Stomach (tissue), 9 donors: ENCODE results near the gene TMEM203. TPM values are rescaled to one million over a fixed set of nuclear protein-coding genes. Genes with fewer than 3 reads are reported as not detected.

Experiments used
- DNase-seq, 2 donors: peaks; one replicate each; pipeline versions ENCODE4 v3.0.0 to v3.0.0-alpha.2; 2013 to 2019
- H3K27ac ChIP-seq, 5 donors: fragments of 200-600 bp in 4 of 5; sonication (generic) in 4 of 5; one replicate each; pipeline ENCODE4 v1.5.1; 2013 to 2019; ENCODE audit warnings: mild to moderate bottlenecking in 1 of 5, moderate library complexity in 1 of 5
- H3K27me3 ChIP-seq, 3 donors: fragments of 200-600 bp; sonication (generic); one replicate each; pipeline ENCODE4 v1.5.1; 2017 to 2019; ENCODE audit warnings: mixed run types in 1 of 3
- H3K36me3 ChIP-seq, 4 donors: fragments of 200-600 bp; sonication (generic); 1 replicate in 3 of 4; 2 replicates in 1 of 4; pipeline ENCODE4 v1.5.1; 2016 to 2019
- H3K4me1 ChIP-seq, 4 donors: fragments of 200-600 bp; sonication (generic); one replicate each; pipeline ENCODE4 v1.5.1; 2016 to 2019
- H3K4me3 ChIP-seq, 4 donors: fragments of 200-600 bp; sonication (generic) in 3 of 4; one replicate each; pipeline ENCODE4 v1.5.1; 2016 to 2019; ENCODE audit warnings: mild to moderate bottlenecking in 1 of 4
- H3K9me3 ChIP-seq, 4 donors: fragments of 200-600 bp; sonication (generic); one replicate each; pipeline ENCODE4 v1.5.1; 2016 to 2019
- CTCF ChIP-seq, 7 experiments: fragments of 450-650 bp in 4 of 7; fragments of 200-600 bp in 3 of 7; sonication (generic) in 3 of 7; IDR thresholded peaks; one replicate each; pipeline ENCODE4 v1.5.1; 2016 to 2019; ENCODE audit warnings: antibody characterized with exemption in 7 of 7, control low read depth in 2 of 7, mild to moderate bottlenecking in 1 of 7
- EP300 ChIP-seq: sonication (generic); formaldehyde crosslinking; IDR thresholded peaks from one replicate; pipeline ENCODE4 v1.6.1; 2017; ENCODE audit warnings: antibody characterized with exemption
- POLR2A ChIP-seq, 4 donors: fragments of 450-650 bp; IDR thresholded peaks; one replicate each; pipeline ENCODE4 v1.6.1; 2016; ENCODE audit warnings: antibody characterized with exemption in 4 of 4, control low read depth in 2 of 4, mild to moderate bottlenecking in 1 of 4, moderate library complexity in 1 of 4
- POLR2AphosphoS5 ChIP-seq, 3 donors: sonication (generic); formaldehyde crosslinking; IDR thresholded peaks; one replicate each; pipeline ENCODE4 v1.6.1; 2016; ENCODE audit warnings: antibody characterized with exemption in 3 of 3
- WGBS, 5 donors: extraction: QIAGEN DNeasy Blood & Tissue Kit in 3 of 5; methylation state at CpG; one replicate each; pipeline versions ENCODE4 v1.1.5 to v1.1.7; 2013 to 2018; 5-methylcytosine and 5-hydroxymethylcytosine counted together
- intact Hi-C: fragments of 100-400 bp; cut with DNase I; formaldehyde crosslinking; loops from one replicate; pipeline ENCODE4 v1.15.1; 2023; ENCODE audit warnings: low total_unique reads
- polyA plus RNA-seq, 3 donors: library from polyadenylated mRNA; stranded (reverse); fragments of 200-250 nt; gene quantifications; one replicate each; pipeline ENCODE4 v1.2.3, GENCODE V29; 2013
- total RNA-seq, 5 donors: library from RNA; depleted of rRNA; stranded (reverse); fragments of >200 nt; gene quantifications; one replicate each; pipeline versions ENCODE4 v1.1.0 to v1.2.3, GENCODE V29; 2014 to 2016
- donor health status: healthy with polysubstance abuse.
- donor health status: Bipolar disorder and iron deficiency.
- donor health status: healthy.

TMEM203 gene
- total and polyA plus RNA-seq, 8 donors = 20.6 to 37.0 (median 29.4) TPM

DNA sequence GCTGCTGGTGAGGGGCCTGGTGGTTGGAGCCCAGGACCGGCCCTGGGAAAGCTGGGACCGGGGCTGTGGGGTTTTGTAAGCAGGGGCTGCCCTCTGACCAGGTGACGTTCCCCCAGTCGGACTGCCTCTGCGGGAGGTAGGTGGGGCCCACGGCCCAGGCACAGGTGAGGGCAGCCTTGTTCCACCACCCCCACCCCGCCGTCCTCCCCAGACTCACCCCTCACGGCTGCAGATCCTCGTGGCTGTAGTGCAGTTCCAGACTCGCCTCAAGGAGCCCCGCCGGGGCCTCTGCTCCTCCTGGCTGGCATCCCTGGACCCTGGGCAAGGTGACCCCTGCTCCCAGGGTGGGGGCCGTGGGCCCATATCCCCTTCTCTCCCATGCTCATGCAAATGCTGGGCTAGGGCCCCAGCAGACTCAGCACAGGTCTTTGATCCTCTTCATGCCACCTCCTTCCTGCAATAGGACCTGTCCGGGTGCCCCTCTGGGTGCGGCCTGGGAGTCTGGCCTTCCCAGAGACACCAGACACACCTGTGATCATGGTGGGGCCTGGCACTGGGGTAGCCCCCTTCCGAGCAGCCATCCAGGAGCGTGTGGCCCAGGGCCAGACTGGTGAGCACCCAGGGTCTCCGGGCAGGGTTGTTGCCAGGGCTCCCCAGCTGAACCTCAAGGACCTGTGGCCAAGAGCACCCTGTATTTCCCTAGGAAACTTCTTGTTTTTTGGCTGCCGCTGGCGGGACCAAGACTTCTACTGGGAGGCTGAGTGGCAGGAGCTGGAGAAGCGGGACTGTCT, 9.9 kb upstream of the TMEM203 start:
- intact Hi-C loops = no loop called here
- no peak for DNase-seq
- H3K36me3 ChIP-seq = peaks cover 10 to 45% (median 22%) of the 10 kb centered on the region in 4 donors
- no peak for TF ChIP-seq EP300
- TF ChIP-seq POLR2AphosphoS5 (IDR thresholded peaks at IDR 0.05) = no peak
- TF ChIP-seq POLR2A (IDR thresholded peaks at IDR 0.05) = no peak
- TF ChIP-seq CTCF (IDR thresholded peaks at IDR 0.05) = no peak
- 92 to 95% (median 94%) methylated on average over 18 to 22 of the region's 22 CpGs for WGBS, 5 donors
- no peak overlapping the region for H3K4me3 ChIP-seq
- H3K4me1 ChIP-seq = peaks cover 14 to 41% (median 39%) of the 10 kb centered on the region in 4 donors
- no peak overlapping the region for H3K27ac ChIP-seq
- H3K9me3 ChIP-seq = no peaks in the 10 kb centered on the region
- H3K27me3 ChIP-seq = no peaks in the 10 kb centered on the region

GRCh38 chr9:137214620-137215019, 9.2 kb upstream of the TMEM203 start:
- H3K4me1 ChIP-seq = peaks cover 14 to 35% (median 32%) of the 10 kb centered on the region in 4 donors
- peaks cover 10 to 53% (median 30%) of the 10 kb centered on the region in 4 donors for H3K36me3 ChIP-seq
- no peak overlapping the region for H3K27ac ChIP-seq
- no peak overlapping the region for H3K4me3 ChIP-seq
- intact Hi-C loops = no loop called here
- no peaks in the 10 kb centered on the region for H3K9me3 ChIP-seq
- TF ChIP-seq EP300 (no peak), POLR2AphosphoS5 (IDR thresholded peaks at IDR 0.05) (no peak), CTCF (IDR thresholded peaks at IDR 0.05) (no peak), POLR2A (IDR thresholded peaks at IDR 0.05) (no peak)
- WGBS, 5 donors = 92 to 97% (median 96%) methylated on average over 17 to 19 of the region's 19 CpGs
- DNase-seq = no peak
- no peaks in the 10 kb centered on the region for H3K27me3 ChIP-seq

DNA sequence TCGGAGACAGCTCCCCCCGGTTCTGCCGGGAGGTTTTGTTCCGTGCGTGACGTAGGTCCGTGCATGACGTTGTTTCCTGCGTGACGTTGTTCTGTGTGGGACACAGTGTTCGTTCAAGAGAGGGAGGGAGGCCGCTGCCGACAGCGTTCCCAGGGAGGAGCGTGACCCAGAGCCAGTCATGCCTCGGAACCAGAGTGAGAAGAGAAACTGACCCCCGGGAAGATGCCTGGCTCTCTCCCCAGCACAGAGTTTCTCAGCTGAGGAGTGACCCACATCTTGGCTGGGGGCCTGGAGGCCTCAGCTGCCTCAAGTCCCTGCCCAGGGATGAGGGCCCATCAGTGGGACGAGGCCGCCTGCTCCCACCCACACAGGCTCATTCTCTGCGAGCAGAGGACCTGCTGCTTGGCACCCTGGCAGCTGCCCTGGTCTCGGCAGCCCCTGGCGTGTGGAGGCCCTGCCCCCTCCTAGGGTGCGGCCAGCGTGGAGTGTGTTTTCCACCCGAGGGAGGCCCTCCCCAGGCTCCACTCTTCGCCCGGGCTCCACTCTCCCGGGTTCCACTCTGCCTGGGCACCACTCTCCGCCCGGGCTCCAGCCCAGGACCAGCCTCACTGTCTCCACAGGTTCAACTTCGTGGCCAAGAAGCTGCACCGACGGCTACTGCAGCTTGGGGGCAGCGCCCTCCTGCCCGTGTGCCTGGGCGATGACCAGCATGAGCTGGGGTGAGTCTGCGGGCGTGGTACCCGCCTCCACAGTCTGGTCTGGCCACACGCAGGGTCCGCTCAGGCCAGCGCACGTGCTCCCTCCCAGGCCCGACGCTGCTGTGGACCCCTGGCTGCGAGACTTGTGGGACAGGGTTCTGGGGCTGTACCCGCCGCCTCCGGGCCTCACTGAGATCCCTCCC, 8.0 kb upstream of the TMEM203 start:
- no peaks in the 10 kb centered on the region for H3K9me3 ChIP-seq
- no peaks in the 10 kb centered on the region for H3K27me3 ChIP-seq
- H3K36me3 ChIP-seq = peaks cover 10 to 61% (median 40%) of the 10 kb centered on the region in 4 donors
- H3K27ac ChIP-seq = no peak overlapping the region
- intact Hi-C loops = no loop called here
- WGBS, 5 donors = 83 to 89% (median 89%) methylated on average over 32 to 49 of the region's 49 CpGs
- no peak for DNase-seq
- no peak for TF ChIP-seq POLR2A (IDR thresholded peaks at IDR 0.05)
- no peak for TF ChIP-seq CTCF (IDR thresholded peaks at IDR 0.05)
- TF ChIP-seq POLR2AphosphoS5 (IDR thresholded peaks at IDR 0.05) = no peak
- TF ChIP-seq EP300 = no peak
- H3K4me1 ChIP-seq = peaks cover 12 to 23% (median 20%) of the 10 kb centered on the region in 4 donors
- no peak overlapping the region for H3K4me3 ChIP-seq

DNA sequence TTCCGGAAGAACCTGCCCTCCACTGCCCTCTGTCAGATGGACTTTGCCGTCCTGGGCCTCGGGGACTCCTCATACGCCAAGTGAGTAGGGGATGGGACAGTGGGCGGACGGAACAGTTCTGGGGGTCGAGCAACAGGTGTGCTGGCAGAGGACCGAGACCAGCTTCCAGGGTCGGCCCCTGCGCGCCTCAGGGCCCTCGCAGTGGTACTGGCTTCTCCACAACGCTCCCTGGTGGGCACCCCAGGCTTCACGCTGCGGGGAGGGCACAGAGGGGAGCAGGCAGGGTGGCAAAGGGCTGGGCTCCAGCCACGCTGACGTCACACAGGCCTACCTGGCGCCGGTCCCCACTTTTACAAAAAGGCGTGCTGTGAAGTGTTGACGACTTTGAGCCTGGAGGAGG, 7.1 kb upstream of the TMEM203 start:
- WGBS, 5 donors = 81 to 85% (median 84%) methylated on average over 21 of the region's 21 CpGs
- intact Hi-C loops = no loop called here
- no peak for TF ChIP-seq EP300
- TF ChIP-seq CTCF (IDR thresholded peaks at IDR 0.05) = no peak
- no peak for TF ChIP-seq POLR2AphosphoS5 (IDR thresholded peaks at IDR 0.05)
- no peak for TF ChIP-seq POLR2A (IDR thresholded peaks at IDR 0.05)
- Histone ChIP-seq H3K9me3 (no peaks in the 10 kb centered on the region), H3K4me1 (peaks cover 9 to 14% (median 11%) of the 10 kb centered on the region in 4 donors), H3K4me3 (no peak overlapping the region), H3K36me3 (peaks cover 10 to 65% (median 41%) of the 10 kb centered on the region in 4 donors), H3K27me3 (no peaks in the 10 kb centered on the region), H3K27ac (no peak overlapping the region)
- DNase-seq = no peak
